ENCODE measurements around the gene CORO6.
"Not testable (repeated sequence)": the region's sequence is repeated elsewhere in the genome, so short reads cannot be mapped to it uniquely, and the experiment has no call there.

Gene CORO6

GRCh38 chr17:29655323-29655722 is 32.6 kb upstream of the CORO6 start:
- Histone ChIP-seq H3K4me1 (ENCODE audit: insufficient read depth, low read length, severe bottlenecking) (no peaks in the 10 kb centered on the region), H4K20me1 (ENCODE audit: insufficient read depth, low read length) (no peaks in the 10 kb centered on the region), H3K4me3 (ENCODE audit: low read depth, low read length, poor library complexity, severe bottlenecking) (no peak overlapping the region), H3F3A (ENCODE audit: insufficient read depth, low read length) (no peaks in the 10 kb centered on the region), H3K79me2 (ENCODE audit: insufficient read depth, low read length) (no peaks in the 10 kb centered on the region), H3K27ac (ENCODE audit: low read depth, low read length, poor library complexity, severe bottlenecking) (no peak overlapping the region), H3K4me2 (ENCODE audit: low read length) (no peak overlapping the region), H3K9me2 (ENCODE audit: low read depth, low read length) (no peaks in the 10 kb centered on the region), H3K27me3 (ENCODE audit: insufficient read depth, low read length) (no peaks in the 10 kb centered on the region), H3K9me3 (ENCODE audit: low read length) (no peaks in the 10 kb centered on the region), H2AFZ (ENCODE audit: low read length) (no peak overlapping the region), H3K9ac (ENCODE audit: low read length) (no peak overlapping the region), H3K36me3 (ENCODE audit: insufficient read depth, low read length) (peaks cover 78% of the 10 kb centered on the region)
- TF ChIP-seq CTCF (IDR thresholded peaks at IDR 0.05; ENCODE audit: low read length) (no peak), EZH2 (IDR thresholded peaks at IDR 0.05; ENCODE audit: borderline replicate concordance, low read length) (no peak)

DNA sequence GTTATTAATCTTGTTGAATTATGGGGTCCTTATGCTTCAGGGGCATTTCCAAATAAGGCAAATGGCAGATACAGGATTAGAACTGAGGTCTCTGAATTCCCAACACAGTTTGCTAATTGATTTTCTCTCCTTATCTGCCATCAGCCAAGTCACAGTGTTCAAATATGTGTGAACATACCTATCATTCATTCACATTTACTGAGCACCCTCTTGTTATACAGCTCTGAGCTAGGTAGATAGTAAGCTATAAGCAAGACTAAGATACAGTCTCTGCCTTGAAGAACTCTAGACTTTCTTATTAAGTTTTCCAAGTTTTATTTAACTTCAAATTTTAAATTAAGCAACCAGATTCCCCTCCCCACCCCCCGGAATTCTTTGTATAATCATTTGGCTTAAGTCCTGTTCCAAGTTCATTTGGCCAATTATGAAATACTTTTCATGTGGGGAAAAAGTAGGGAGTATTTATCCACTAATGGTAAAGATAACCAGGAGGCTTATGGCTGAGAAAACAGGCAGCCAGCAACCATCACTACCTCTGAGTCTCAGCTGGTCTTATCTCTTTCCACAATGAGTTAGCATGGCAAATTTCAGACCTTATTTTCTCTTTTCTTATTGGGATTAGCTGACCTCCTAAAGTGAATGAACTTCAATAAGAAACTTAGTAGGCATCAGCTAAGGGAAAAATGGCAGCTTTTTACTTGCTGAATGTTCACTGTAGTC is 31.4 kb upstream of the CORO6 start:
- no peaks in the 10 kb centered on the region for H3K27me3 ChIP-seq (ENCODE audit: insufficient read depth, low read length)
- no peaks in the 10 kb centered on the region for H3K9me2 ChIP-seq (ENCODE audit: low read depth, low read length)
- H2AFZ ChIP-seq (ENCODE audit: low read length), result no peak overlapping the region
- no peaks in the 10 kb centered on the region for H3K79me2 ChIP-seq (ENCODE audit: insufficient read depth, low read length)
- no peaks in the 10 kb centered on the region for H3K4me1 ChIP-seq (ENCODE audit: insufficient read depth, low read length, severe bottlenecking)
- no peaks in the 10 kb centered on the region for H3K9me3 ChIP-seq (ENCODE audit: low read length)
- H3K4me2 ChIP-seq (ENCODE audit: low read length), result no peak overlapping the region
- H3K4me3 ChIP-seq (ENCODE audit: low read depth, low read length, poor library complexity, severe bottlenecking), result no peak overlapping the region
- no peak for TF ChIP-seq CTCF (IDR thresholded peaks at IDR 0.05; ENCODE audit: low read length)
- no peak for TF ChIP-seq EZH2 (IDR thresholded peaks at IDR 0.05; ENCODE audit: borderline replicate concordance, low read length)
- peaks cover 80% of the 10 kb centered on the region for H3K36me3 ChIP-seq (ENCODE audit: insufficient read depth, low read length)
- no peaks in the 10 kb centered on the region for H3F3A ChIP-seq (ENCODE audit: insufficient read depth, low read length)
- H3K27ac ChIP-seq (ENCODE audit: low read depth, low read length, poor library complexity, severe bottlenecking), result no peak overlapping the region
- no peak overlapping the region for H3K9ac ChIP-seq (ENCODE audit: low read length)
- H4K20me1 ChIP-seq (ENCODE audit: insufficient read depth, low read length), result no peaks in the 10 kb centered on the region

- H3K9me3 ChIP-seq (ENCODE audit: low read length), result no peaks in the 10 kb centered on the region
- no peaks in the 10 kb centered on the region for H3K79me2 ChIP-seq (ENCODE audit: insufficient read depth, low read length)
- H2AFZ ChIP-seq (ENCODE audit: low read length), result no peak overlapping the region
- H3K36me3 ChIP-seq (ENCODE audit: insufficient read depth, low read length), result peaks cover 83% of the 10 kb centered on the region
- H3K27me3 ChIP-seq (ENCODE audit: insufficient read depth, low read length), result no peaks in the 10 kb centered on the region
- H3K4me1 ChIP-seq (ENCODE audit: insufficient read depth, low read length, severe bottlenecking), result no peaks in the 10 kb centered on the region
- no peaks in the 10 kb centered on the region for H3F3A ChIP-seq (ENCODE audit: insufficient read depth, low read length)
- no peak overlapping the region for H3K4me3 ChIP-seq (ENCODE audit: low read depth, low read length, poor library complexity, severe bottlenecking)
- TF ChIP-seq EZH2 (IDR thresholded peaks at IDR 0.05; ENCODE audit: borderline replicate concordance, low read length) (no peak), CTCF (IDR thresholded peaks at IDR 0.05; ENCODE audit: low read length) (no peak)
- no peak overlapping the region for H3K27ac ChIP-seq (ENCODE audit: low read depth, low read length, poor library complexity, severe bottlenecking)
- no peaks in the 10 kb centered on the region for H3K9me2 ChIP-seq (ENCODE audit: low read depth, low read length)
- H3K4me2 ChIP-seq (ENCODE audit: low read length), result no peak overlapping the region
- no peaks in the 10 kb centered on the region for H4K20me1 ChIP-seq (ENCODE audit: insufficient read depth, low read length)
- H3K9ac ChIP-seq (ENCODE audit: low read length), result no peak overlapping the region
Observed at GRCh38 chr17:29652976-29653375, 30.3 kb upstream of the CORO6 start.

- H2AFZ ChIP-seq (ENCODE audit: low read length); H3K27me3 ChIP-seq (ENCODE audit: insufficient read depth, low read length); H4K20me1 ChIP-seq (ENCODE audit: insufficient read depth, low read length); H3K4me2 ChIP-seq (ENCODE audit: low read length); H3K9ac ChIP-seq (ENCODE audit: low read length); H3K4me3 ChIP-seq (ENCODE audit: low read depth, low read length, poor library complexity, severe bottlenecking); H3K27ac ChIP-seq (ENCODE audit: low read depth, low read length, poor library complexity, severe bottlenecking); H3K9me3 ChIP-seq (ENCODE audit: low read length); H3K9me2 ChIP-seq (ENCODE audit: low read depth, low read length); H3K79me2 ChIP-seq (ENCODE audit: insufficient read depth, low read length); H3F3A ChIP-seq (ENCODE audit: insufficient read depth, low read length); H3K4me1 ChIP-seq (ENCODE audit: insufficient read depth, low read length, severe bottlenecking): not testable (repeated sequence)
- H3K36me3 ChIP-seq (ENCODE audit: insufficient read depth, low read length), result peaks cover 83% of the 10 kb centered on the region
Observed at GRCh38 chr17:29651913-29652312, 29.2 kb upstream of the CORO6 start.

Data from OCI-LY1 (cell line).